GM12865 (cell line): ENCODE results near the gene CEP128.

Experiments
- DNase-seq: peaks from one replicate; pipeline ENCODE4 v3.0.0; 2010; ENCODE audit warnings: low read depth
- H3K4me3 ChIP-seq: 2 replicates; pipeline ENCODE4 v1.5.1; 2011; ENCODE audit warnings: mild to moderate bottlenecking, low read depth, low read length, control low read depth
- TF ChIP-seq, protein P1 (sequence below): IDR thresholded peaks from 2 replicates; pipeline ENCODE4 v1.5.1; 2011; ENCODE audit warnings: low read length, control low read depth, low read depth, inconsistent platforms; ENCODE audit not compliant: insufficient read depth; ENCODE audit errors: missing control alignments

The CEP128 gene

DNA sequence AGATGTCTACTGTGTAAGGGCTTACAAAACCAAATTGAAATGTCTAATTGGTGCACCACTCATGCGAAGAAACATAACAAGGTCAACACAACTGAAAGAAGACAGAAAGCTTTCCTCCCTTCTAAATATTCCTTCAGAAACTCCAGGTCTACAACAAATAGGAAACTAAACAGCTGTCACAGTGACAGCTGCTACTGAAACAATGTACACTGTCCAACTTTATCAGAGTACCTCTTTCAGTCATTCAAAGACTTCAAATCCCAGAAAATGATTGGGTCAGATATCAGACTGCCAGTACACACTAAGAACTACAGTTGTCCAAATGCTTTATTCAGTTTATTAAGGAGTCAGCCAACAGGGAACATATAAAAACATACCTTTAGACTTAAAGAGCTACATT, 35.2 kb downstream of the CEP128 start:
- no peak for DNase-seq
- no peak overlapping the region for H3K4me3 ChIP-seq
- TF ChIP-seq, protein P1, sequence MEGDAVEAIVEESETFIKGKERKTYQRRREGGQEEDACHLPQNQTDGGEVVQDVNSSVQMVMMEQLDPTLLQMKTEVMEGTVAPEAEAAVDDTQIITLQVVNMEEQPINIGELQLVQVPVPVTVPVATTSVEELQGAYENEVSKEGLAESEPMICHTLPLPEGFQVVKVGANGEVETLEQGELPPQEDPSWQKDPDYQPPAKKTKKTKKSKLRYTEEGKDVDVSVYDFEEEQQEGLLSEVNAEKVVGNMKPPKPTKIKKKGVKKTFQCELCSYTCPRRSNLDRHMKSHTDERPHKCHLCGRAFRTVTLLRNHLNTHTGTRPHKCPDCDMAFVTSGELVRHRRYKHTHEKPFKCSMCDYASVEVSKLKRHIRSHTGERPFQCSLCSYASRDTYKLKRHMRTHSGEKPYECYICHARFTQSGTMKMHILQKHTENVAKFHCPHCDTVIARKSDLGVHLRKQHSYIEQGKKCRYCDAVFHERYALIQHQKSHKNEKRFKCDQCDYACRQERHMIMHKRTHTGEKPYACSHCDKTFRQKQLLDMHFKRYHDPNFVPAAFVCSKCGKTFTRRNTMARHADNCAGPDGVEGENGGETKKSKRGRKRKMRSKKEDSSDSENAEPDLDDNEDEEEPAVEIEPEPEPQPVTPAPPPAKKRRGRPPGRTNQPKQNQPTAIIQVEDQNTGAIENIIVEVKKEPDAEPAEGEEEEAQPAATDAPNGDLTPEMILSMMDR: no peak

DNA sequence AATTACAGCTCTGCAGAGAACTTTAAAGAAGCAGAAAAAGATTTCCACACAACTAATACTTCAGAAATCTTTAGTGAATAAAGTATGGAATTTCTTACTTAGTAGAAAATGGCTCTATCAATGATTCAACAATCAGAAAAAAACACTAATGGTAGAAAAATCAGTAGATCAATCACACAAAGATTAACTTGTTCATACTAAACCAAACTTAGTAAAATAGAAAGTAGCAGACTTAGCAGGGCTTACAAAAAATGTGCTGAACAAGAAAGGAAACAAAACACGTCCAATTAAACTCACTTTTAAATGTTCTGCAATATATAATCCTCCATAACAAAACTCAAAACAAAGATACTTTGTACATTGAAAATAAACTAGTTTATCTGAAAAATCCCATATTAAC, 38.9 kb downstream of the CEP128 start:
- no peak overlapping the region for H3K4me3 ChIP-seq
- TF ChIP-seq, protein P1: no peak
- DNase-seq: no peak

DNA sequence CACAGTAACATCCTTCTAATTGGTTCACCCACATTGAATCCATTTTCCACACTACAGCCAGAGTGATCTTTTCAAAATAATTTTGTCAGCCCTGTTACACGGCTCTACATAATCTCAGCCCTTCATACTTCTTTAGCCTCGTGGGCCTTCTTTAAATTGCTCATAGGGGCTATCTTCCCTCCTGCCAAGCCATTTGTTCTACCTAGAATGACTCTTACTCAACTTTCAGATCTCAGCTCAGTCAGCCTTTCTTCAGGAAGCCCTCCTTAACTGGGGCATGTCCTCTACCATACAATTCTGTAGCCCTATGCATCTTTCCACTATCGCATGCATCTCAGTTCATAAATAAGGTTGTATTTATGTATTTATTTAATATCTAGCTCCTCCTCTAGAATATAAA, 39.7 kb downstream of the CEP128 start:
- TF ChIP-seq, protein P1: no peak
- DNase-seq: no peak
- H3K4me3 ChIP-seq: no peak overlapping the region

DNA sequence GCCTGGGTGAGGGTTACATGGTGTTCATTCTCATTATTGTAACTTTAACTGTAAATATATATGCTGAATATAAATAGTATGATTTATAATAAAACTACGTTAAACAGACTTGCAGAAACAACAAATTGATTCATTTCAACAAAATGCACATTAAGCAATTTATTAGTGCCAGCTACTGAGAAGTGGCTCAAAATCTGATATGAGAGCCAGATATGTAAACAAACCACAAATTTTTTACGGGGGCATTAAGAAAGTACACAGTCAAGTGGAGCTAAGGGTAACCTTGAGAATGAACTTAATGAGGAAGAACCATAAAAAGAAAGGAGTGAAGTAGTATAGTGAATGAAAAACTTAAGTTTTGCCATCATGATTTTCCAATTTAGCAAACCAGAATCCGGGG, 40.3 kb downstream of the CEP128 start:
- TF ChIP-seq, protein P1: no peak
- no peak for DNase-seq
- no peak overlapping the region for H3K4me3 ChIP-seq

DNA sequence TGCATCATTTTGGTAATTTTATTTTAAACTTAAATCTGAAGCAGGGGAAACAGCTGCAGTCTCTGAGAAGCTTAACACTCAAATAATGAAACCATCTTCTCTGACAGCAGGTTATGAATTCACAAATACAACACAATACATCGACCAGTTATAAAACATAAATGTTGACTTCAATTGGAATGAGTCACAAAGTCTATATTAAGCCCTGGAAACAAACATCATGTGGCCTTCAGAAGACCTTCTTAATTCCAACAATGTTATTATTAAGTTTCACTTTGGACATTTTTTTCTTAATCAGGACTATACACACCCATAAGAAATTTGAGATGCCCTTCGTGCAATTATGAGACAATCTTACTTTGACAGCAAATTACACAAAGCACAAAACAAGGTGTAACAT, 68.9 kb downstream of the CEP128 start:
- TF ChIP-seq, protein P1: no peak
- no peak for DNase-seq

DNA sequence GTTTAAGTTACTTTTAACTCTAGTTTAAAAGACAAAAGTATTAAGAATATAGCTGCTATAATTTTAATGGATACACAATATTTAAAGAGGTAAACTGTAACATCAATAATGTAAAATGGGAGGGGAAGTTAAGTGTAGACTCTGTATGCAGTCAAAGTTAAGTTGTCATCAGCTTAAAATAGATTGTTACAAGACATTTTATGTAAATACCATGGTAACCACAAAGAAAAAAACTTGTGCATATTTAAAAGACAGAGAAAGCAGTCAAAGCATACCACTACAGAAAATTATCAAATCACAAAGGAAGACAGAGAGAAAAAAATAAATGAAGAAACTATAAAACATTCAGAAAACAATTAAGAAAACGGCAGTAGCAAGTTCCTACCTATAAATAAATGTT, 73.3 kb downstream of the CEP128 start:
- DNase-seq: no peak
- TF ChIP-seq, protein P1: no peak
- H3K4me3 ChIP-seq: no peak overlapping the region

More for the DNA sequence above, 68.9 kb downstream of the CEP128 start:
- no peak overlapping the region for H3K4me3 ChIP-seq

DNA sequence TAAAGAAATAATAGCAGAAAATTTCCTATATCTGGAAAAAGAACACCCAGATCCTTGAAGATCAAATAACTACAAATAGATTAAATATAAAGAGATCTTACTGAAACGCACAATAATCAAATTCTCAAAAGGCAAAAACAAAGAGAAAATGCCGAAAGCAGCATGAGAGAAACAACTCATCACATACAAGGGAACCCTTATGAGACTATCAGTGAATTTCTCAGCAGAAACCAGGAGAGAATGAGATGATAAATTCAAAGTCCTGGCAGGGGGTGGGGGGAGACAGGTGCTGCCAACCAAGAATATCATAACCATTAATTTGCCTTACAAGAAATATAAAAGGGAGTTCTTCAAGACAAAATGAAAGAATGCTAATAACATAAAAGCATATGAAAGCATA, 73.7 kb downstream of the CEP128 start:
- TF ChIP-seq, protein P1: no peak
- DNase-seq: no peak
- H3K4me3 ChIP-seq: no peak overlapping the region
